GM21786 (cell line): ENCODE results near the gene PAK4.

Experiments
- ATAC-seq: cut with Tn5 transposase; IDR thresholded peaks from one replicate; pipeline ENCODE4 v1.9.1; 2021; ENCODE audit not compliant: unreplicated experiment

Gene PAK4

GRCh38 chr19:39145180-39145953 is 19.8 kb downstream of the PAK4 start:
- no peak for ATAC-seq

DNA sequence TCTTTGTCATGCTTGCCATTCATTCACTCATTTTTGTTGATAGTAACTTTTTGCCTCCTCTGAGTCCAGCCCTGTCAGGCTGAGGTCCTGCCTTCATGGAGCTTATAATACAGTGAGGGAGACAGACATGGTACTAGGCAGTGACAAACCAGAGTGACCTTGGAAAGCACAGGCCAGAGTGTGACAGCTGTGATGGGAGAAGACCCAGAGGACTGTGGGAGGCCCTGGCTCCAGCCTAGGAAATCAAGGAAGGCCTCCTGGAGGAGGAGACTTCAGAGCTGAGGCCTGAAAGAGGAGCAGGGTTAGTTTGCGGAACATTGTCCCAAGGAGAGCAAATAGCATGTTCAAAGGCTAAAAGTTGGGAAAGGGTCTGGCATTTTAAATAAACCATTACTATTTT is 20.5 kb downstream of the PAK4 start:
- ATAC-seq, result no peak

- no peak for ATAC-seq
Observed at GRCh38 chr19:39146686-39147450, 21.3 kb downstream of the PAK4 start.

GRCh38 chr19:39147480-39147879 is 21.9 kb downstream of the PAK4 start:
- no peak for ATAC-seq

- no peak for ATAC-seq
Observed at GRCh38 chr19:39148939-39149529, 23.4 kb downstream of the PAK4 start.

GRCh38 chr19:39150235-39150634 is 24.6 kb downstream of the PAK4 start:
- ATAC-seq, result no peak

DNA sequence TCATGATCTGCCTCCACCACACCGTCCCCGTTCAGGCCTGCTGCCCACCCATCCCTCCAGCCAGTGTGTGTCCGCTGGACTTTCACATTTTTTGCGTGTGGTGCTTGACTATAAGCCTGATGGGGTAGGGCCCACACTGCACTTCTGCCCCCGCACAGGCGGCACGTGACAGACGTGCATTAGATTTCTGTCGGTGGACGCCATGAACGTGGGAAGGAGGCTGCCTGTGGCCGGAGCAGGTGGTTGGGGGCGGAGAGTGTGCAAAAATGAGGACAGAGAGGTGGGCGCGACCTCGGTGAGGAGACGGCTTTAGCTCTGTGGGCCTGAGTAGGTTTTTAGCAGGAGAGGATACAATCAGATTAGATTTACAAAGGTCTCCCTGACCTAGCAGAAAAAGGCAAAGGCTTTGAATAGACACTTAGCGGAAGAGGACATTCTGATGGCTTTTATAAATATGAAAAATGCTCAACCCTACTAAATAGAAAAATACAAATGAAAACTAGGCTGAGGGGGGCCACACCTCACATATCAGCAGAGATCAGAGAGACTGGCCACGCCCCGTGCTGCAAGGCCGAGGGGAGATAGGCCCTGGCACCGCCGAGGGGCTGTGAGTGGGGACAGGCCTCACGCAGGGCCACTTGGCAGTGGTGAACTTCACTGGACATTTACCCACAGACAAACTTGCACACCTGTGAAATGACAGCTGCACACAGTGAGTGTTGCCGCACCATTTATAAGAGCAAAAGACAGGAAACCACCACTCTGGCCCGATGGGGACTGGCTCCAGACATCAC is 25.4 kb downstream of the PAK4 start:
- ATAC-seq, result no peak

DNA sequence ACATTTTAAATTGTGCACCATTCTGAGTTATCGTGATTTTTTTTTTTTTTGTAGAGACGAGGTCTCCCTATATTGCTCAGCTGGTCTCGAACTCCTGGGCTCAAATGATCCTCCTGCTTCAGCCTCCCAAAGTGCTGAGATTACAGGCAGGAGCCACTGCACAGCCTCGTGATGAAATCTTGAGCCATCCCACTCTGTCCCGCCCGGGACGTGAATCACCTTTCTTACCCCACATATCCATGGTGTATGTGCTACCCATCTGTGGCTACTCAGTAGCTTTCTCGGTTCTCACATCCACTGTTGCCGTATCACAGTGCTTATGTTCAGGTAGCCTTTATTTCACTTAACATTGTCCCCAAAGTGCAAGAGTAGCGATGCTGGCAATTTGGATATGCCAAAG is 26.5 kb downstream of the PAK4 start:
- no peak for ATAC-seq

DNA sequence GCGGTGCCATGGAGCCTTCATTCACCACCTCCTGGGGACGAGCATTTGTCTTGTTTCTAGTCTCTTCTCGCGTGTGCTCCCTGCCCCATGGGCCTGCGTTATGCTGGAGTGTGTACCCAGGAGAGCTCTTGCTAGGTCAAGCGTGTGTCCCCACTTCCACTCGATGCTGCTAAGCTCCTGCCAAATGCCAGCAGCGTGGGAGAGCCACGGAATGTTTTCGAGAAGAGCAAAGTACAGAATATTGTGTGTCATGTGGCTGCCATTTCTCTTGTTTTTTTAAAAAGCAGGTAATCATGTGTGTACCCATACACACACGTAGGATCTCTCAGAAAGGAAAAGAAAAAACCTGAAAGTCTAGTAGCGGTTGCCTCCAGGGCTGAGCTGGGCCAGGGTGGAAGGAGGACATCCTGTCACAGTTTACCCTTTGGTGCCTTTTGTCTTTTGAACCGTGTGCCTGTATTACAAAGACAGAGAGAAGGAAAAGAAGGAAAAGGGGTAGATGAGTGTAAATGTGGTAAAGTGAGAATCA is 28.6 kb downstream of the PAK4 start:
- no peak for ATAC-seq

GRCh38 chr19:39154629-39155100 is 29.1 kb downstream of the PAK4 start:
- ATAC-seq, result no peak

GRCh38 chr19:39155114-39155700 is 29.6 kb downstream of the PAK4 start:
- ATAC-seq, result no peak

GRCh38 chr19:39155741-39156140 is 30.2 kb downstream of the PAK4 start:
- no peak for ATAC-seq

DNA sequence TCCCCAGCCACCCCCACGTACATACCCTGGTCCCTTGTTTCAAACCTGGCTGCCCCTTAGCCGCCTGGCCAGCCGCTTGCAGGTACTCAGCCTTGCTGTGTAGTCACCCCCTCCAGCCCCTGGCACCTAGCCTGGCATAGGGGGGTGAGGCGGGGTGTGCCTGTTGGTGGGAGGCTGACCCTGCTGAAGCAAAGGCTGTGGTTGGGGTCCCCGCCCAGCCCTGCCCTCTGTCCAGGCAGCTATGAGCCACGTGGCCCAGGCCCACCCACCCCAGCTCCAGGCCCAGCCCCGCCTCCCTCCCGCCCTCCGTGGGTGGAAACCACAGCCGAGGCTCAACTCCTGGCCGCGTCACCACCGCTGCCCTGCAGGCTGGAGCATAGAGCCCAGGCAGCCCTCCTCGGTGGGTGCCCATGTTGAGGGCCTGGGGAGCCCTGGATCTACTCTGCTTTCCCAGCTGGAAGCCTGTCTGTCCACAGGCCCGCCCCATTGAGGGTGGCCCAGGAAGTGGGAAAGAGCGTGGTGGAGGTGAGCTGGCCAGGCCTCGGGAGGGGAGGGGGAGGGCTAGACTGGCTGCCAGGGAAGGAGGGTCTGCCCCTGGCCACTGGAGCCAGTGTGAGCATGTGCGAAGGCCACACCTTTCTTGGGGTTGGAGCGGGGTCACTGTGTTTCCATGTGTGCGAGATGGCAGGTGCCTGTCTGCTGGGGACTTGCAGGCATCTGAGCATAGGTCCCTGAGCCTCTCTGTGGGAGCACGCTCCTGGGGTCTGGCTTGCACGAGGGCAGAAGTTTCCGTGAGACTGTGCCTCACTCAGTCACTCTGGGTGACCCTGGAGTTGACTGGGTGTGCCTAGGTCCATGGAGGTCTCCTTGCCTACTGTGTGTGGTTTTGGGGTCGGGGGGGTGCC is 31.0 kb downstream of the PAK4 start:
- no peak for ATAC-seq

- no peak for ATAC-seq
Observed at GRCh38 chr19:39157275-39157996, 31.9 kb downstream of the PAK4 start.

GRCh38 chr19:39157997-39158389 is 32.4 kb downstream of the PAK4 start:
- ATAC-seq, result no peak

- ATAC-seq, result no peak
Observed at GRCh38 chr19:39158646-39159260, 33.2 kb downstream of the PAK4 start.

- ATAC-seq, result no peak
Observed at GRCh38 chr19:39160523-39160861, 34.9 kb downstream of the PAK4 start.

GRCh38 chr19:39160889-39161672 is 35.5 kb downstream of the PAK4 start:
- no peak for ATAC-seq
